Panc1 (cell line): Measurements from ENCODE around the gene SLC7A11. TPM values are rescaled to one million over a fixed set of nuclear protein-coding genes. Genes with fewer than 3 reads are reported as not detected.

Source experiments
- ATAC-seq: fragments of 200-7000 bp; cut with Tn5 transposase; 2 replicates; pipeline ENCODE4 v1.9.1; 2020; ENCODE audit warnings: mild to moderate bottlenecking, moderate library complexity
- BruUV-seq: library from RNA; stranded (reverse); fragments of 400-500 nt; replicated peaks from 2 replicates; lab custom pipeline; 2021; lab: Mats Ljungman, UMichigan
- CTCF ChIA-PET: fragments of 300-600 bp; sonication (Branson Sonifier 250); formaldehyde crosslinking; loops from one replicate; lab custom pipeline; 2022; ENCODE audit warnings: antibody characterized with exemption; lab: Charles Lee
- POLR2A ChIA-PET: fragments of 300-600 bp; sonication (Branson Sonifier 250); formaldehyde crosslinking; loops from one replicate; lab custom pipeline; 2022; ENCODE audit warnings: antibody characterized with exemption; lab: Charles Lee
- DNase-seq: peaks from one replicate; pipeline ENCODE4 v3.0.0-alpha.2; 2010; ENCODE audit warnings: low read depth, low spot score
- H3K27ac ChIP-seq: 2 replicates; pipeline ENCODE4 v1.5.1; 2011; ENCODE audit warnings: mild to moderate bottlenecking, low read length, inconsistent platforms
- H3K27me3 ChIP-seq: fragments of 200-500 bp; sonication (Bioruptor generic); 2 replicates; pipeline ENCODE4 v1.6.0; 2014; ENCODE audit warnings: low read length, inconsistent platforms; ENCODE audit not compliant: control insufficient read depth, insufficient read depth
- H3K36me3 ChIP-seq: fragments of 200-500 bp; sonication (Bioruptor generic); 2 replicates; pipeline ENCODE4 v1.5.1; 2014; ENCODE audit warnings: inconsistent platforms, mild to moderate bottlenecking, low read length, moderate library complexity; ENCODE audit not compliant: control insufficient read depth, insufficient read depth
- H3K4me1 ChIP-seq: 2 replicates; pipeline ENCODE4 v1.5.1; 2011; ENCODE audit warnings: inconsistent platforms, mild to moderate bottlenecking, low read length, moderate library complexity; ENCODE audit not compliant: control insufficient read depth, insufficient read depth
- H3K4me3 ChIP-seq, 2 experiments: 2 replicates each; pipeline ENCODE4 v1.5.1; 2011 to 2012; ENCODE audit warnings: low read depth in 2 of 2, low read length in 2 of 2, mild to moderate bottlenecking in 2 of 2, inconsistent platforms in 1 of 2, moderate library complexity in 1 of 2
- H3K9me3 ChIP-seq: fragments of 200-500 bp; sonication (Bioruptor generic); 2 replicates; pipeline ENCODE4 v1.5.1; 2014; ENCODE audit warnings: low read depth, mild to moderate bottlenecking, inconsistent platforms, low read length, moderate library complexity; ENCODE audit not compliant: control insufficient read depth, insufficient read depth
- CTCF ChIP-seq: fragments of 450-650 bp; IDR thresholded peaks from 2 replicates; pipeline ENCODE4 v1.5.1; 2017; ENCODE audit warnings: mild to moderate bottlenecking
- POLR2AphosphoS5 ChIP-seq: IDR thresholded peaks from 2 replicates; pipeline ENCODE4 v1.6.1; 2012; ENCODE audit warnings: mild to moderate bottlenecking, low read depth, low read length, moderate library complexity
- REST ChIP-seq, 2 experiments: IDR thresholded peaks; 2 replicates each; pipeline ENCODE4 v1.6.1; 2011 to 2012; ENCODE audit warnings: low read depth in 2 of 2, control low read depth in 1 of 2, low read length in 1 of 2, mild to moderate bottlenecking in 1 of 2, moderate library complexity in 1 of 2; ENCODE audit not compliant: insufficient read depth in 1 of 2
- SIN3A ChIP-seq: IDR thresholded peaks from 2 replicates; pipeline ENCODE4 v1.6.1; 2012; ENCODE audit warnings: low read depth, mild to moderate bottlenecking, low read length, moderate library complexity, borderline replicate concordance; ENCODE audit not compliant: insufficient read depth
- TCF7L2 ChIP-seq: IDR thresholded peaks from 2 replicates; pipeline ENCODE4 v1.6.1; 2011; ENCODE audit warnings: mild to moderate bottlenecking, low read depth, low read length, inconsistent platforms
- in situ Hi-C: cut with HindIII; loops from 2 replicates; pipeline ENCODE4 v1.10.0; 2016; ENCODE audit warnings: low sequenced_read_pairs, low pct_unique_long_range_greater_than_20kb
- intact Hi-C: fragments of 100-400 bp; cut with micrococcal nuclease; formaldehyde crosslinking; loops from one replicate; pipeline ENCODE4 v1.10.0; 2022; ENCODE audit not compliant: unreplicated experiment
- total RNA-seq: library from RNA; stranded (reverse); gene quantifications from one replicate; pipeline ENCODE4 v1.2.1, GENCODE V29; 2021; ENCODE audit not compliant: unreplicated experiment

SLC7A11 gene
- total RNA-seq, 1 experiment from 2014 or later = 6.4 TPM

- ATAC-seq = no peak
- Histone ChIP-seq H3K4me1 (no peaks in the 10 kb centered on the region), H3K27ac (no peak overlapping the region), H3K9me3 (no peaks in the 10 kb centered on the region), H3K27me3 (no peaks in the 10 kb centered on the region), H3K4me3 (no peak overlapping the region), H3K36me3 (no peaks in the 10 kb centered on the region)
- CTCF ChIA-PET = no interaction called here
- no peak for DNase-seq
- in situ Hi-C loops = no loop called here
- no TSS peak for BruUV-seq
- POLR2A ChIA-PET = no interaction called here
- intact Hi-C loops = no loop called here
- no peak for TF ChIP-seq SIN3A
- no peak for TF ChIP-seq POLR2AphosphoS5
- no peak for TF ChIP-seq TCF7L2
- TF ChIP-seq CTCF = no peak
- no peak for TF ChIP-seq REST (IDR thresholded peaks at IDR 0.05; ENCODE audit: insufficient read depth in 1 of 2, low read depth in 2 of 2, low read length in 1 of 2)
Measured at GRCh38 chr4:138202686-138203085, 39.5 kb downstream of the SLC7A11 start.

GRCh38 chr4:138200236-138200590, 41.9 kb downstream of the SLC7A11 start:
- POLR2A ChIA-PET = no interaction called here
- H3K27me3 ChIP-seq = no peaks in the 10 kb centered on the region
- H3K4me1 ChIP-seq = no peaks in the 10 kb centered on the region
- CTCF ChIA-PET = no interaction called here
- in situ Hi-C loops (no loop called here), intact Hi-C loops (no loop called here)
- H3K36me3 ChIP-seq = no peaks in the 10 kb centered on the region; the same call in 1 of the 2 replicates
- no peaks in the 10 kb centered on the region for H3K9me3 ChIP-seq
- no peak overlapping the region for H3K27ac ChIP-seq
- no TSS peak for BruUV-seq
- DNase-seq (no peak), ATAC-seq (no peak)
- H3K4me3 ChIP-seq = no peak overlapping the region
- TF ChIP-seq SIN3A (no peak), TCF7L2 (no peak), POLR2AphosphoS5 (no peak), REST (IDR thresholded peaks at IDR 0.05; ENCODE audit: insufficient read depth in 1 of 2, low read depth in 2 of 2, low read length in 1 of 2) (no peak), CTCF (no peak)
